GM13977 (cell line): ENCODE measurements around the gene SLC31A2.

ENCODE experiments used
- DNase-seq: peaks from one replicate; pipeline ENCODE4 v3.0.0; 2012; ENCODE audit warnings: low spot score
- in situ Hi-C: fragments of 300-500 bp; cut with MboI; formaldehyde crosslinking; loops from one replicate; pipeline ENCODE4 v1.12.0; 2022; ENCODE audit warnings: low sequenced_read_pairs, low pct_unique_long_range_greater_than_20kb, mixed read lengths, inconsistent platforms; ENCODE audit not compliant: unreplicated experiment
- TF ChIP-seq, protein P1 (sequence below): IDR thresholded peaks from 2 replicates; pipeline ENCODE4 v1.5.1; 2012; ENCODE audit warnings: mild to moderate bottlenecking, control low read depth; ENCODE audit not compliant: insufficient read depth; ENCODE audit errors: extremely low read depth, missing control alignments

The SLC31A2 gene

DNA sequence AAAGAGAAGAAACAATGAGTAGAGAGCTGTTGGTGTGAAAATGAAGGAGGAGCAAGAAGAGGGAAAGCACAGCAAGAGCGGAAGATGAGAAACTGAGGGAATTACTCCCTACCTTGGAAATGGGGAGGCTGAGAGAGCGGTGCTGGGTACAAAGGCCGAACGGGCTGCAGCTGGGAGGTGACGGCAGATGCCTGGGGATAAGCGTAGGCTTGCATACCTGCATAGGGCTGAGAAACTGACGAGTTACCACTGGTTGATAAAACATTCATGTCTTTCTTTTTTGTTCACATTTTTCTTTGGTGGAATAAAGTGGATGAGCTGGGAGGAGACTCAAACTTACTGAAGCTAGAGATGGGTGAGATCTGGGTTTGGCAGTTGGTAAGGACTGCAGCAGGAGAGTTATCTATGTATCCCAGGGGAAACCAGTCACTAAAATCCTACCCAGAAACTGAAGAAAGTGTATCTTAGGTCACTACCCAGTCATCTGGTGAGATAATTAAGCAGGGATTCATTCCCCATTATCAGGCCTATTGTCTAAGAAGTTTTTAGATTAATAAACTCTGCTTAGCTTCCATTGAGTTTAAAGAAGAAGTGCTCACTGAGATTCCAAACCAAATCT is 35.4 kb downstream of the SLC31A2 start:
- TF ChIP-seq, protein P1, sequence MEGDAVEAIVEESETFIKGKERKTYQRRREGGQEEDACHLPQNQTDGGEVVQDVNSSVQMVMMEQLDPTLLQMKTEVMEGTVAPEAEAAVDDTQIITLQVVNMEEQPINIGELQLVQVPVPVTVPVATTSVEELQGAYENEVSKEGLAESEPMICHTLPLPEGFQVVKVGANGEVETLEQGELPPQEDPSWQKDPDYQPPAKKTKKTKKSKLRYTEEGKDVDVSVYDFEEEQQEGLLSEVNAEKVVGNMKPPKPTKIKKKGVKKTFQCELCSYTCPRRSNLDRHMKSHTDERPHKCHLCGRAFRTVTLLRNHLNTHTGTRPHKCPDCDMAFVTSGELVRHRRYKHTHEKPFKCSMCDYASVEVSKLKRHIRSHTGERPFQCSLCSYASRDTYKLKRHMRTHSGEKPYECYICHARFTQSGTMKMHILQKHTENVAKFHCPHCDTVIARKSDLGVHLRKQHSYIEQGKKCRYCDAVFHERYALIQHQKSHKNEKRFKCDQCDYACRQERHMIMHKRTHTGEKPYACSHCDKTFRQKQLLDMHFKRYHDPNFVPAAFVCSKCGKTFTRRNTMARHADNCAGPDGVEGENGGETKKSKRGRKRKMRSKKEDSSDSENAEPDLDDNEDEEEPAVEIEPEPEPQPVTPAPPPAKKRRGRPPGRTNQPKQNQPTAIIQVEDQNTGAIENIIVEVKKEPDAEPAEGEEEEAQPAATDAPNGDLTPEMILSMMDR, result no peak
- DNase-seq, result no peak
- in situ Hi-C loops, result no loop called here

DNA sequence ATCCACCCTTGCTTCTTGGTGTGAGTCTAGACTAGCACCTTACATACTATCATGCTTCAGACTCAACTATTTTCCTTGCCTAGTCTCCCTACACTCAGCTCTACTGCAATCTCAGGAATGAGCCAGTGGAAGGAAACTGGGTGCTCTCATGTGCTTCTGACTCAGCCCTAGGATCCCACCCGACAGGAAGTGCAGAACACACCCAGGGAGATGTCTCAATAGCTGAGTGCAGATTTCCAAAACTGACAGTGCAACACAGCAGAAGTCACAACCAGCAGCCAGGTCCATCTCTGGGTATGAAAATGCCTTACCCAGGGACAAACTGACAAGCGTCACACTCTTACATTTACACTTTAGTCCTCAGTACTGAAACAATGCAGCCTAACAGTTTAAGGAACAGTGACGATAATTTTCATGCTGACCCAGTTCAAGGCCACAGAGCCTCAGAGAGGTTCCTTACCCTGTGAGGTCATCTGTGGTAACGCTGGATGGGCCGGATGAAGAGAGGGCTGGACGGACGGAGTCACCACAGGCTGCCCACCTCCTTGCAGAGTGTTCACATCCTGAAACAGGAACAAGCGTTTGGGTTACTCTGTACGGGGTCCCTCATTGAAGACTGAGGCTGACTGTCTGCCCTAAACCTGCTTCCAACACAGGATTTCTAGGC is 37.3 kb downstream of the SLC31A2 start:
- no peak for DNase-seq
- TF ChIP-seq, protein P1, result no peak
- in situ Hi-C loops, result no loop called here

DNA sequence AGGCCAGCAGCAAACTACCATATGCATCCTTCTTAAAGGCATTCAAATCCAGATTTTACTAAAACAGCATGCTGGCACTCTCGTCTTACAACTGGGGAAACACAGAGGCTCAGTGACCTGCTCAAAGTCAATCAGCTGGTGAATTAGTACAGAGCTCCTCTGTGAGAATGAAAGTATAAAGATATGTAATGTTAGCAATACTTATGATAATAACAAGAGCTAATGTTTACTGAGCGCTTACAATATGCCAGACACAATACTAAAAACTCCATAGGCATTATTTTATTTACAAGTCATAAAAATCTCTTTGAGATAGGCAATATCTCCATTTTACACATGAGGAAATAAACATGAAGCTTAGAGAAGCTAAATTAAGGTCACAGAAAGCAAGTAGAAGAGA is 41.6 kb downstream of the SLC31A2 start:
- TF ChIP-seq, protein P1, result no peak
- no peak for DNase-seq
- in situ Hi-C loops, result no loop called here

DNA sequence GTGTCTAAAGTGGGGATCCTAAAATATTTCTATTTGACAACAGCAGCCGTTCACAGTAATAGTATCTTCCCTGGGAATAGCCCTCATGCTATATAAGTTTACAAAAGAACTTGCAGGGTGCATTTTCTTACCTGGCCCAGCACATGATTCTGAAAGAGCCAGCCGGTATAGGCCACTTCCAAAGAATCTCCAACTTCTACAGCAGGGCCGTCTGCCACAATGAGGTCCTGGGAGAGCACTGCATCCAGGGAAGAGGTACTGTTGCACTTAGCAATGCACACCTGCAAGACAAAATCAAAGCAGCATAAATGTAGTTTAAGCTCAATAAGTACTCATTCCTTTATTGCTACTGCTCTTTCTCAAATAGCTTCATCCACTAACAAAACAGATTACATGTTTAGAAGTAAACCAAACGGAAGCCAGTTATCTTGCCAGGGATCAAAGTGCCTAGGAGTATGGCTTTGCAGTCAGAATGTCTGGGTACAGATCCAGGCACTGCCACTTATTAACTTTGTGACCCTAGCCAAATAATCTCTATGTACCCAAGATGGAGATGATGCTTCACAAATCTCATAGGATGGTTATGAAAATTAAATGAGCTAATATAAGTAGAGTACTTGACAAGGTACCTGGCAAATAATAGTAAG is 49.0 kb downstream of the SLC31A2 start:
- TF ChIP-seq, protein P1, result no peak
- no peak for DNase-seq
- in situ Hi-C loops, result no loop called here

DNA sequence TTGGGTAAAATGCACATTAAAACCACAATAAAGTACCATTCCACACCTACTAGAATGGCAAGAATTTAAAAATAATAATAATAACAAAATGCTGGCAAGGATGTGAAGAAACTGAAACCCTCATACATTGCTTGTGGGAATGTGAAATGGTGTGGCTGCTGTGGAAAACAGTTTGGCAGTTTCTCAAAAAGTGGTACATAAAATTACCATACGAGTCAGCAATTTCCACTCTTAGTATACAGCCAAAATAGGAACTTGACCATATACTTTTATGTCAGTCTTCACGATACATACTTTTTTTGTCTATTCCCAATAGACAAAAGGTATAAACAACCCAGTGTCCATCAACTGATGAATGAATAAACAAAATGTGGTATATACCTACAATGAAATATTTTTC is 54.6 kb downstream of the SLC31A2 start:
- TF ChIP-seq, protein P1, result no peak
- in situ Hi-C loops, result no loop called here
- DNase-seq, result no peak

DNA sequence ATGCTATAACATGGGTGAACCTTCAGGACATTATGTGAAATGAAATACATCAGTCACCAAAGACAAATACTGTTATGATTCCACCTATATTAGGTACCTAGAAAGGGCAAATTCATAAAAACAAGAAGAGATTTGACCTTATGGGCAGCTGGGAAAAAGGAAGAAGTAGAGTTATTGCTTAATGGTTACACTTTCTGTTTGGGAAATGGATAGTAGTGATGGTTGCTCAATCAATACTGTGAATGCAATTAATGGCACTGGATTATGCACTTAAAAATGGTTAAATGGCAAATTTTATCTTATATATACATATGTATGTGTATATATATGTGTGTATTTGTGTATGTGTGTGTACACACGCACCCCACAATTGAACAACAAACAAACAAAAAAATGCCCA is 55.1 kb downstream of the SLC31A2 start:
- in situ Hi-C loops, result no loop called here
- DNase-seq, result no peak
- TF ChIP-seq, protein P1, result no peak
